RWPE2 (cell line): ENCODE data around the gene HECW1.

Source experiments
- ATAC-seq: fragments of 200-7000 bp; cut with Tn5 transposase; 3 replicates; pipeline ENCODE4 v1.9.1; 2021; ENCODE audit warnings: low read depth
- DNase-seq: peaks from one replicate; pipeline ENCODE4 v3.0.0-alpha.2; 2020; ENCODE audit warnings: low spot score
- H3K27ac ChIP-seq: fragments of 450-650 bp; 2 replicates; pipeline ENCODE4 v1.5.1; 2017; ENCODE audit warnings: mild to moderate bottlenecking; ENCODE audit not compliant: poor library complexity, severe bottlenecking
- H3K27me3 ChIP-seq: fragments of 250-450 bp; sonication (Bioruptor Pico); 2 replicates; pipeline ENCODE4 v1.5.1; 2021; ENCODE audit warnings: mild to moderate bottlenecking, moderate library complexity; ENCODE audit not compliant: insufficient read depth, poor library complexity, severe bottlenecking
- H3K36me3 ChIP-seq: fragments of 250-450 bp; sonication (Bioruptor Pico); 2 replicates; pipeline ENCODE4 v1.5.1; 2020; ENCODE audit warnings: low read depth, mild to moderate bottlenecking, moderate library complexity
- H3K4me1 ChIP-seq: fragments of 250-450 bp; sonication (Bioruptor Pico); 2 replicates; pipeline ENCODE4 v1.5.1; 2021; ENCODE audit warnings: mild to moderate bottlenecking, moderate library complexity; ENCODE audit not compliant: insufficient read depth, poor library complexity, severe bottlenecking
- H3K4me3 ChIP-seq: fragments of 250-450 bp; sonication (Bioruptor Pico); 2 replicates; pipeline ENCODE4 v1.5.1; 2021; ENCODE audit warnings: mild to moderate bottlenecking, moderate library complexity; ENCODE audit not compliant: severe bottlenecking
- H3K9me3 ChIP-seq: fragments of 250-450 bp; sonication (Bioruptor Pico); 2 replicates; pipeline ENCODE4 v1.5.1; 2021; ENCODE audit warnings: mild to moderate bottlenecking, moderate library complexity; ENCODE audit not compliant: severe bottlenecking
- CTCF ChIP-seq: fragments of 450-650 bp; IDR thresholded peaks from one replicate; pipeline ENCODE4 v1.5.1; 2017; ENCODE audit warnings: mild to moderate bottlenecking, moderate library complexity; ENCODE audit not compliant: poor library complexity, severe bottlenecking

HECW1 gene

GRCh38 chr7:43520201-43520600 is 407.8 kb downstream of the HECW1 start:
- no peaks in the 10 kb centered on the region for H3K9me3 ChIP-seq
- no peak for TF ChIP-seq CTCF
- H3K27me3 ChIP-seq = no peaks in the 10 kb centered on the region
- H3K27ac ChIP-seq = no peak overlapping the region
- H3K36me3 ChIP-seq = no peaks in the 10 kb centered on the region
- H3K4me1 ChIP-seq = peaks cover 23% of the 10 kb centered on the region
- no peak for DNase-seq
- H3K4me3 ChIP-seq = no peak overlapping the region
- ATAC-seq = no peak

- Histone ChIP-seq H3K9me3 (no peaks in the 10 kb centered on the region), H3K27ac (peak overlapping the region; percentile 42), H3K36me3 (no peaks in the 10 kb centered on the region), H3K4me3 (no peak overlapping the region), H3K4me1 (peaks cover 12% of the 10 kb centered on the region), H3K27me3 (no peaks in the 10 kb centered on the region)
- no peak for DNase-seq
- TF ChIP-seq CTCF = no peak
- peak; percentile 93 for ATAC-seq
These were observed 410.1 kb downstream of the HECW1 start for GRCh38 chr7:43522406-43523156.

- TF ChIP-seq CTCF = no peak
- no peaks in the 10 kb centered on the region for H3K27me3 ChIP-seq
- no peak for DNase-seq
- H3K36me3 ChIP-seq = no peaks in the 10 kb centered on the region
- H3K4me3 ChIP-seq = no peak overlapping the region
- ATAC-seq = no peak
- H3K27ac ChIP-seq = no peak overlapping the region
- no peaks in the 10 kb centered on the region for H3K9me3 ChIP-seq
- peaks cover 6% of the 10 kb centered on the region for H3K4me1 ChIP-seq
These were observed 416.3 kb downstream of the HECW1 start for GRCh38 chr7:43528576-43529354.

GRCh38 chr7:43530553-43531410 is 418.3 kb downstream of the HECW1 start:
- Histone ChIP-seq H3K9me3 (no peaks in the 10 kb centered on the region), H3K27ac (no peak overlapping the region), H3K27me3 (no peaks in the 10 kb centered on the region), H3K4me3 (no peak overlapping the region), H3K36me3 (no peaks in the 10 kb centered on the region), H3K4me1 (peaks cover 9% of the 10 kb centered on the region)
- DNase-seq (no peak), ATAC-seq (no peak)
- no peak for TF ChIP-seq CTCF
